Thymus (tissue), 11 donors: ENCODE data around the gene CERS4. TPM values are rescaled to one million over a fixed set of nuclear protein-coding genes. Genes with fewer than 3 reads are reported as not detected.
"Not testable (repeated sequence)": the region's sequence is repeated elsewhere in the genome, so short reads cannot be mapped to it uniquely, and the experiment has no call there.

Experiments
- DNase-seq, 9 donors: peaks; one replicate each; pipeline ENCODE4 v3.0.0-alpha.2; 2013; ENCODE audit warnings: low spot score in 9 of 9, low read depth in 6 of 9, missing footprints in 1 of 9
- H3K27ac ChIP-seq, 2 donors: one replicate each; pipeline ENCODE4 v1.5.1; 2013; ENCODE audit warnings: control low read depth in 1 of 2, low read depth in 1 of 2, low read length in 1 of 2, mild to moderate bottlenecking in 1 of 2, moderate library complexity in 1 of 2
- H3K27me3 ChIP-seq, 2 donors: one replicate each; pipeline ENCODE4 v1.5.1; 2013; ENCODE audit warnings: low read length in 1 of 2; ENCODE audit not compliant: control insufficient read depth in 2 of 2, insufficient read depth in 1 of 2
- H3K36me3 ChIP-seq, 2 donors: one replicate each; pipeline ENCODE4 v1.5.1; 2013; ENCODE audit warnings: low read length in 1 of 2, mild to moderate bottlenecking in 1 of 2, moderate library complexity in 1 of 2; ENCODE audit not compliant: control insufficient read depth in 2 of 2, insufficient read depth in 2 of 2
- H3K4me1 ChIP-seq, 2 donors: one replicate each; pipeline ENCODE4 v1.5.1; 2013; ENCODE audit warnings: low read length in 2 of 2; ENCODE audit not compliant: control insufficient read depth in 2 of 2, insufficient read depth in 2 of 2
- H3K4me3 ChIP-seq, 2 donors: one replicate each; pipeline ENCODE4 v1.5.1; 2013; ENCODE audit warnings: low read length in 2 of 2, control low read depth in 1 of 2, mild to moderate bottlenecking in 1 of 2
- H3K9me3 ChIP-seq, 2 donors: one replicate each; pipeline ENCODE4 v1.5.1; 2013; ENCODE audit warnings: low read length in 1 of 2, mild to moderate bottlenecking in 1 of 2; ENCODE audit not compliant: control insufficient read depth in 2 of 2, insufficient read depth in 1 of 2
- WGBS: extraction: QIAGEN DNeasy Blood & Tissue Kit; methylation state at CpG from one replicate; pipeline ENCODE4 v1.1.7; 2013; 5-methylcytosine and 5-hydroxymethylcytosine counted together
- polyA plus RNA-seq: library from polyadenylated mRNA; stranded (reverse); fragments of 200-250 nt; gene quantifications from one replicate; pipeline ENCODE4 v1.2.3, GENCODE V29; 2013
- total RNA-seq: library from RNA; stranded (reverse); fragments of 120-200 nt; gene quantifications from one replicate; pipeline ENCODE4 v1.2.4, GENCODE V29; 2013
- donor health status: healthy.

CERS4 gene
- total and polyA plus RNA-seq, 2 donors, result 21.7 to 28.5 TPM

- WGBS, result 91% methylated on average over 9 of the region's 9 CpGs
- H3K27me3 ChIP-seq, result not testable (repeated sequence)
These were observed 38.1 kb downstream of the CERS4 start for GRCh38 chr19:8247129-8247890.

GRCh38 chr19:8248348-8249328, 39.5 kb downstream of the CERS4 start:
- H3K27me3 ChIP-seq, result no peaks in the 10 kb centered on the region
- no peaks in the 10 kb centered on the region for H3K4me1 ChIP-seq
- peaks cover 0 to 6% of the 10 kb centered on the region in 2 donors for H3K36me3 ChIP-seq
- no peak overlapping the region for H3K27ac ChIP-seq
- H3K4me3 ChIP-seq, result no peak overlapping the region
- 99% methylated on average over 8 of the region's 8 CpGs for WGBS
- DNase-seq, result no peak
- peaks cover 0 to 3% of the 10 kb centered on the region in 2 donors for H3K9me3 ChIP-seq

More at GRCh38 chr19:8247129-8247890, 38.1 kb downstream of the CERS4 start:
- not testable (repeated sequence) for DNase-seq, H3K4me1 ChIP-seq, H3K4me3 ChIP-seq, H3K27ac ChIP-seq, H3K36me3 ChIP-seq
- peaks cover 4 to 14% of the 10 kb centered on the region in 2 donors for H3K9me3 ChIP-seq

GRCh38 chr19:8250596-8250995, 41.4 kb downstream of the CERS4 start:
- peaks cover 0 to 3% of the 10 kb centered on the region in 2 donors for H3K9me3 ChIP-seq
- H3K4me3 ChIP-seq, result no peak overlapping the region
- no peaks in the 10 kb centered on the region for H3K4me1 ChIP-seq
- peaks cover 3 to 16% of the 10 kb centered on the region in 2 donors for H3K36me3 ChIP-seq
- 96% methylated on average over 7 of the region's 7 CpGs for WGBS
- H3K27ac ChIP-seq, result no peak overlapping the region
- no peaks in the 10 kb centered on the region for H3K27me3 ChIP-seq
- DNase-seq, result no peak

DNA sequence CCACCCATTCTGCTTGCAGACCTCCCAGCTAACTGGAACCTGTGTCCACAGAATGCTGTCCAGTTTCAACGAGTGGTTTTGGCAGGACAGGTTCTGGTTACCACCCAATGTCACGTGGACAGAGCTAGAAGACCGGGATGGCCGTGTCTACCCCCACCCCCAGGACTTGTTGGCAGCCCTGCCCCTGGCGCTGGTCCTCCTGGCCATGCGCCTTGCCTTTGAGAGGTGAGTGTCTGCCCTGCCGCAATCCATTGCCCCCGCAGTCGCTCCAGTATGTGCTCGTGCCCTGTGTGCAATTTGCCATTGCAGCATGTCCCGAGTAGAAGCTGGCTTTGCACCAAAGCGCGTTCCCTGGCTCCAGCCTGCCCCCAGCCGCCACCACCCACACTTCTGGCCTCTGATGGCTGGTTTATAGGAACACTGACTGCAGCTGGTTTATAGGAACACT, 41.9 kb downstream of the CERS4 start:
- Histone ChIP-seq H3K27ac (no peak overlapping the region), H3K4me1 (no peaks in the 10 kb centered on the region), H3K9me3 (peaks cover 0 to 3% of the 10 kb centered on the region in 2 donors), H3K36me3 (peaks cover 6 to 20% of the 10 kb centered on the region in 2 donors), H3K27me3 (no peaks in the 10 kb centered on the region), H3K4me3 (no peak overlapping the region)
- no peak for DNase-seq
- WGBS, result 97% methylated on average over 14 of the region's 14 CpGs

GRCh38 chr19:8252922-8253589, 43.9 kb downstream of the CERS4 start:
- no peaks in the 10 kb centered on the region for H3K9me3 ChIP-seq
- WGBS, result 41% methylated on average over 13 of the region's 13 CpGs

DNA sequence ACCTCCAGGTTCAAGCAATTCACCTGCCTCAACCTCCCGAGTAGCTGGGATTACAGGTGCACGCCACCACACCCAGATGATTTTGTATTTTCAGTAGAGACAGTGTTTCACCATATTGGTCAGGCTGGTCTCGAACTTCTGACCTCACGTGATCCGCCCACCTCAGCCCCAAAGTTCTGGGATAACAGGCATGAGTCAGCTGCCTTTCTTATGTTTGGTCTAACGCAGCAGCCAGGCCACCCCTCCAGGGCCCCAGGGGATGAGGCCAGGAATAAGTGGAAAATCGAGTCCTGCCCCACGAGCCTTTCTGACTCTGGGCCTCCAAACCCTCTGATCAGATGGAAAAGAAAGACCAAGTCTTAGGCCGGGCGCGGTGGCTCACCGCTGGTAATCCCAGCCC, 44.5 kb downstream of the CERS4 start:
- no peaks in the 10 kb centered on the region for H3K4me1 ChIP-seq
- 97% methylated on average over 12 of the region's 12 CpGs for WGBS

More at GRCh38 chr19:8252922-8253589, 43.9 kb downstream of the CERS4 start:
- H3K36me3 ChIP-seq, result peaks cover 24 to 41% of the 10 kb centered on the region in 2 donors
- H3K4me1 ChIP-seq, result no peaks in the 10 kb centered on the region
- H3K27ac ChIP-seq, result no peak overlapping the region
- no peak overlapping the region for H3K4me3 ChIP-seq
- no peaks in the 10 kb centered on the region for H3K27me3 ChIP-seq
- DNase-seq, result peak; percentile 53 to 91 (median 78)

DNA sequence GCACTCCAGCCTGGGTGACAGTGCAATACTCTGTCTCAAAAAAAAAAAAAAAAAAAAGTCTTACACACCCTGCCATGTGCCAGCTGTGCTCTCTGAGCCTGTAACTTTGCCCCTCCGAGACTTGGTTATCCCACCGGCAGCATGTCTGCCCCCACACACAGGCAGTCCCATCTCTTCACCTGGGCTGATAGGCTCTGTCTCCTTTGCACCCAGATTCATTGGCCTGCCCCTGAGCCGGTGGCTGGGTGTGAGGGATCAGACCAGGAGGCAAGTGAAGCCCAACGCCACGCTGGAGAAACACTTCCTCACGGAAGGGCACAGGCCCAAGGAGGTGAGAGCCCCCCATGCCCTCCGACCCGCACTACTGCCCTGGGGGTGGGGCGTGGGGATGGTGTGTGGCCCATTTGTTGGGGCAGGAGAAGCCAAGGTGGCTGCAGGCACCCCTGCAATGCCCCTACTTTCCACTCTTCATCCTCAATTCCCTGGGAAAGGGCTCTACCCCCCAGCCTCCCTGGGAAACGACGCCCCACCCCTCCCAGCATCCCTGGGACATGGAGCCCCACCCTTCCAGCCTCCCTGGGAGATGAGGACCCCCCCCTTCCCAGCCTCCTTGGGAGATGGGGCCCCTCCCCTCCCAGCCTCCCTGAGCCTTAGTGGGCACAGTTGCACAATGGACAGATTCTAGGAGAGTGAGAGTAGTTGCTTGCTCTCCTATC, 45.3 kb downstream of the CERS4 start:
- 94% methylated on average over 11 of the region's 11 CpGs for WGBS
- H3K36me3 ChIP-seq, result peaks cover 26 to 42% of the 10 kb centered on the region in 2 donors
- H3K4me3 ChIP-seq, result no peak overlapping the region

More for the DNA sequence above, 44.5 kb downstream of the CERS4 start:
- H3K27me3 ChIP-seq, result no peaks in the 10 kb centered on the region
- no peak overlapping the region for H3K27ac ChIP-seq
- no peak for DNase-seq
- peaks cover 25 to 42% of the 10 kb centered on the region in 2 donors for H3K36me3 ChIP-seq
- no peaks in the 10 kb centered on the region for H3K9me3 ChIP-seq
- no peak overlapping the region for H3K4me3 ChIP-seq

DNA sequence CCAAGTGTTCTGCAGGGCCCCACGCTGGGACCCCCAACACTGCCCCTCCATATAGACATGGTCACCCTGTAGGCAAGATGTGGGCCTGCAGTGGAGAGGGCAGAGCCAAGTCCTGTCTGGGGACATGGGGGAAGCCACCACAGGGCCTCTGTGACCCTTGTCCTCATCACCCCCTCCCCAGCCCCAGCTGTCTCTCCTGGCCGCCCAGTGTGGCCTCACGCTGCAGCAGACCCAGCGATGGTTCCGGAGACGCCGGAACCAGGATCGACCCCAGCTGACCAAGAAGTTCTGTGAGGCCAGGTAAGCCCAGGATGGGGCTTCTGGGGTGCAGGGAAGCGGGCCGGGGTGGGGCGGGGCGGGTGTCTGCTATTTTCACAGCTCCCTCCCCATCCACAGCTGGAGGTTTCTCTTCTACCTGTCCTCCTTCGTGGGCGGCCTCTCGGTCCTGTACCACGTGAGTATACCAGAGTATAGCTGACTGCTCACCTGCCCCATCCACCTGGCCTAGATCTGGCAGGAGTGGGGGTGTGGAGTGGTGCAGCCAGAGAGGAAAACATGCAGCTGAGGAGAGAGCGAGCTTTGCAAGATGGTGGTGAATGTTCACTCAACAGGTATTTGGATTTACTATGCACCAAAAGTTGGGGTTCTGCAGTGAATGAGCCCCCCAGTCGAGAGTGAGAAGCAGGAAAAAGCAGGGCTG, 46.4 kb downstream of the CERS4 start:
- Histone ChIP-seq H3K27me3 (no peaks in the 10 kb centered on the region), H3K9me3 (no peaks in the 10 kb centered on the region), H3K36me3 (peaks cover 30 to 42% of the 10 kb centered on the region in 2 donors), H3K4me1 (no peaks in the 10 kb centered on the region), H3K27ac (no peak overlapping the region), H3K4me3 (no peak overlapping the region)
- DNase-seq, result no peak
- 97% methylated on average over 18 of the region's 18 CpGs for WGBS

More for the DNA sequence above, 45.3 kb downstream of the CERS4 start:
- DNase-seq, result no peak
- no peak overlapping the region for H3K27ac ChIP-seq
- H3K9me3 ChIP-seq, result no peaks in the 10 kb centered on the region
- H3K4me1 ChIP-seq, result no peaks in the 10 kb centered on the region
- no peaks in the 10 kb centered on the region for H3K27me3 ChIP-seq
